Astrocyte of the cerebellum (primary cell): ENCODE results near the gene SMC5.

Experiments
- DNase-seq: peaks from one replicate; pipeline ENCODE4 v3.0.0-alpha.2; 2011; ENCODE audit warnings: low read depth
- H3K4me3 ChIP-seq: 2 replicates; pipeline ENCODE4 v1.5.1; 2011; ENCODE audit warnings: mild to moderate bottlenecking, low read depth, low read length, moderate library complexity
- in situ Hi-C: cut with HindIII; loops from 2 replicates; pipeline ENCODE4 v1.10.0; 2017; ENCODE audit warnings: low sequenced_read_pairs
- TF ChIP-seq, protein P1 (sequence below): IDR thresholded peaks from 2 replicates; pipeline ENCODE4 v1.5.1; 2012; ENCODE audit warnings: low read length, low read depth, moderate library complexity, mild to moderate bottlenecking; ENCODE audit errors: missing control alignments

SMC5 gene

DNA sequence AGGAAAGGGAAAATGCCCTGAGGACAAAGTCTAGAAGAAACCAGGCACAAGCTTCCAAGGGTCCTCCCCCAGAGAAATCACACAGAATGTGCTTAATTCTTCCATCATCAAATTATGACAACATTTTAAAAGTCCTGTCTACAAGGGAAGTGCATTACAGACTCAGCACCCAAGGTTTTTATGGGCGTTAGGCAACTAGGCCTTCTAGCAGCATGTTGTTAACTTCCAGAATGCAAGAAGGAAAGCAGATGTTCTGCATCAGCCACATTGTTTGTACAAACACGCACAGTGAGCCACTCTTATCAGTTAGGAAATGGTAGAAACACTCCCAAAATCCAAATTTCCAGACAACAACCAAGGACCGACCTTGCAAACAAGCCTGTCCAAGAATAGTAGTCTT is 26.5 kb downstream of the SMC5 start:
- H3K4me3 ChIP-seq = no peak overlapping the region
- DNase-seq = no peak
- in situ Hi-C loops = no loop called here
- TF ChIP-seq, protein P1, sequence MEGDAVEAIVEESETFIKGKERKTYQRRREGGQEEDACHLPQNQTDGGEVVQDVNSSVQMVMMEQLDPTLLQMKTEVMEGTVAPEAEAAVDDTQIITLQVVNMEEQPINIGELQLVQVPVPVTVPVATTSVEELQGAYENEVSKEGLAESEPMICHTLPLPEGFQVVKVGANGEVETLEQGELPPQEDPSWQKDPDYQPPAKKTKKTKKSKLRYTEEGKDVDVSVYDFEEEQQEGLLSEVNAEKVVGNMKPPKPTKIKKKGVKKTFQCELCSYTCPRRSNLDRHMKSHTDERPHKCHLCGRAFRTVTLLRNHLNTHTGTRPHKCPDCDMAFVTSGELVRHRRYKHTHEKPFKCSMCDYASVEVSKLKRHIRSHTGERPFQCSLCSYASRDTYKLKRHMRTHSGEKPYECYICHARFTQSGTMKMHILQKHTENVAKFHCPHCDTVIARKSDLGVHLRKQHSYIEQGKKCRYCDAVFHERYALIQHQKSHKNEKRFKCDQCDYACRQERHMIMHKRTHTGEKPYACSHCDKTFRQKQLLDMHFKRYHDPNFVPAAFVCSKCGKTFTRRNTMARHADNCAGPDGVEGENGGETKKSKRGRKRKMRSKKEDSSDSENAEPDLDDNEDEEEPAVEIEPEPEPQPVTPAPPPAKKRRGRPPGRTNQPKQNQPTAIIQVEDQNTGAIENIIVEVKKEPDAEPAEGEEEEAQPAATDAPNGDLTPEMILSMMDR = no peak

DNA sequence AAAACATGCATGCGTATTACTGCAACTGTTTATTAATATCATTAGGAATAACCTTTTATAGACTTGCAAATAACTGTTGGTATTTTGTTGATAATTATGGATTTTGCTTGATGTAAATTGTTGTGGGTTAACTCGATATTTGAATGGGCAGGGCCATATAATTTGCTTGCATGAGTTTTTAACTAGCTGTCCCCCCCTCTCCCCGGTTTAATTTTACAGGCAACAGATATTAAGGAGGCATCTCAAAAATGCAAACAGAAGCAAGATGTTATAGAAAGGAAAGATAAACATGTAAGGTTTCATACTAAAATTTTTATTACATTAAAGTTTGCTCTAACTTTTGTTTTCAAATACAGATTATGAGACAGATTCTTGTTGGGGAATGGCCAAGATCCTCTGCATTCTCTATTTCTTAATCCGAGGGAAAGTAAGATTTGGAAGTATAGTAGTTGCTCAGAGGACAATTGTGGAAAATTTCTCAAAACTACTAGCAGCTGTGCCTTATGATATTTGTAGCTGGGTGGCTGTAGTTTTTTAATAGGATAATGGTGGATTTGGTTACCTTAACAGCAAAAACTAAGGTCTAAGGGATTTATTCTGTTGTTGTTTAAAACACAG is 27.3 kb downstream of the SMC5 start:
- in situ Hi-C loops = no loop called here
- TF ChIP-seq, protein P1 = no peak

DNA sequence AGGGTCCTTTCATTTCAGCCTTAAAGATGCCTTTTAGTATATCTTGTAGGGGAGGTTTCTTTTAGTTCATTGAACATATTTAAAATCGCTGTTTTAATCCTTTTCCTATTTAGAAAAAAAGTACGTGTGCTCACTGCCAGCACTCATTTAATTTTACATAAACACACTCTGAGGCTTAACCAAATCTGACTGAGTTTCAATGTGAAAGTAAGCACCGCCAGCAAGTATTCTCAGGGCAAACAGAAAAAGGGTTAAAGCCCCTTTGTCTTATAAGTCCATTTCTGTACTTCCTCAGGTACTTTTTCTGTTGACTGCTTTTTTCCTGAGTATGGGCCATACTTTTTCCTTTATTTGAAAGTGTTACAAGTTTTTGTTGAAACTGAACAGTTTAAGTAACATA is 31.8 kb downstream of the SMC5 start:
- TF ChIP-seq, protein P1 = no peak
- no peak overlapping the region for H3K4me3 ChIP-seq
- in situ Hi-C loops = no loop called here
- DNase-seq = no peak

More for the DNA sequence above, 27.3 kb downstream of the SMC5 start:
- no peak for DNase-seq
- no peak overlapping the region for H3K4me3 ChIP-seq

DNA sequence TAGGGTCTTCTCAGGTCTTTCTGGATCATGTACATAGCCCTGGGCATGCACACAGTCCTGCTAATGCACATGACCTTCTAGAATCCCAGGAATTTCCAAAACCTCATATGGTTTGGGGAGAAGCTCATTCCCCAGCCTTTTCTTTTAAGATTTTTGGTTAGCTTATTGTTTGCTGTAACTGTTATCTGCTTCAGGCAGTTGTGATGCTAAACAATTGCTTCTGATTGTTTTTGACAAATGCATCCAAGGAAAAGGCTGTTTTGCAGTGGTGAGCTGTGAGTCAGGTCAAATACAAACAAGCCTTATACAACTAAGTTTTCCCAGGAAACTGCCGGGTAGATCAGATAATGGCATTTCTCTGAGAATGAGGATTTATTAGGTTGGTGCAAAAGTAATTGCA is 32.7 kb downstream of the SMC5 start:
- in situ Hi-C loops = no loop called here

DNA sequence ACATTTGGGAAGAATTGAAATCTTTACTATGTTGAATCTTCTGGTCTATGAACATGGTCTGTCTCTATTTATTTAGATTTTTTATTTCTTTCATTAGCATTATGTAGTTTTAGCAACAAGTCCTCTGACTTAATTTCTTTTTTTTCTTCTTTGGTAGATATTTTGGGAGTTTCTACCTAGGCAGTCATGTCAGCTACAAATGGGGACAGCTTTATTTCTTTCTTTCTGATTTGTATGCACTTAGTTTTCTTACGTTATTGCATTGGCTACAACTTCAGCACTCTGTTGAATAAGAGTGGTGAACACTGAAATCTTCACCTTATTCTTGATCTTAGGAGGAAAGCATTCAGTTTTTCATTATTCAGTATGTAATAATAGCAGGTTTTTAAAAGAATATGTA is 33.5 kb downstream of the SMC5 start:
- H3K4me3 ChIP-seq = no peak overlapping the region
- in situ Hi-C loops = no loop called here
- TF ChIP-seq, protein P1 = no peak
- DNase-seq = no peak

More for the DNA sequence above, 32.7 kb downstream of the SMC5 start:
- no peak for DNase-seq
- no peak overlapping the region for H3K4me3 ChIP-seq
- TF ChIP-seq, protein P1 = no peak

DNA sequence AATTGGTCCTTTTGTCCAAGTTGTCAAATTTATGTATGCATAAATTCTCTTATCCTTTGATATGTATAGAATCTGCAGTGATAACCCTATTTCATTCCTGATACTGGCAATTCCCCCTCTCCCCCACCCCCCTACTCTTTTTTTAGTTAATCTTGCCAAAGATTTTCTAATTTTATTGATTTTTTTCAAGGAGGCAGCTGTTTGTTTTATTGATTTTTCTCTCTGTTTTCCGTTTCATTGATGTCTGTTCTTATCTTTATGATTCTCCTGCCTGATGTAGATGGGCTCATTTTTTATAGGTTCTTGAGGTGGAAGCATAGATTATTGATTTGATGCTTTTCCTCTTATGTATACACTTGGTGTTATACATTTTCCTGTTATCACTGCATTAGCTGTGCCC is 34.4 kb downstream of the SMC5 start:
- in situ Hi-C loops = no loop called here
- no peak overlapping the region for H3K4me3 ChIP-seq
- TF ChIP-seq, protein P1 = no peak
- no peak for DNase-seq
